ENCODE measurements around the gene PITX3.
A peak's percentile ranks its signal among the peaks of the same experiment; 100 is the strongest.
"Not testable (repeated sequence)": the region's sequence is repeated elsewhere in the genome, so short reads cannot be mapped to it uniquely, and the experiment has no call there.

Gene PITX3

DNA sequence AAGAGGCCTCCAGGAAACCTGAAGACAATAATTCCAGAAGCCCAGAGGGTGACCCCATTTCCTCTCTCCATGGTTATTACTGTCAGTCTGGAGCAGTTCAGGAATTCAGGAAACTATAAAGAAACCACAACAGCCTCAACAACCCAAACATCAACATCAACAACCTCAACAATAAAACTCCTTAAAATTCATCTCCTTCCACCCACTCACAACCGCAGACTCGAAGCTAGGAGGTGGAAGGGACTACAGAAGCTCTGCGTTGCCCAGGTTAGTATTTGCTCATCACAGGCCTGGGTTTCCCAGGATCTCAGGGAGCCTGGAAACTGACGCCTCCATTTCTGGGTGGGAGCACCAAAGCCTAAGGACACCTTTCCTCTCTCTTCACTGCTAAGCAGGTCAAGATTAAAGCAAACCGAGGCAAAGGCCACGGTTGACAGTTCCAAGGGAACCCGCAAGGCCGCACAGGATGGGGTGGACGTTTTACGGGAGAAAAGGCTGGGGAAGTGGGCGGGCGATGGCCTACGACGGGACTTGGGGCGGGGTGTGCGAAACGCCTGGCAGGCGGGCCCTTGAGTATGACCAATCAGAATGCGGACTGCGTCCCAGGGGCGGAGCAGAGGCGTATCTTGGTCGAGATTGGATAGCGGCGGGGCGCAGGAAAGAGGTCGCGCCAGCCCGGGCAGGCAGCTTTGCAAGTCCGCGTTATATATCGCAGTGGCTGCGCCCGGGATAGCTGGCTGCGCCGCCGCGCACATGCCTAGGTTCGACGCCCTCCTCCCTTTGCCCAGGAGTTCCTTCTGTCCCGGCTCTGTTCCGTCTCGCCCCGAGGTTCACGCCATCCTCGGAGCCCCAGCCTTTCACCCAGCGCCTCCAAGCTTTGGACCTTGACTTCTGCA, 15.4 kb downstream of the PITX3 start, which contains the start of gene ELOVL3:
Gene ELOVL3, plus strand, starts transcription at position 654 of the 896 bp plus-strand sequence. CDS start 250 bp downstream, outside the sequence.
- DNase-seq: peak; percentile 79 to 90

DNA sequence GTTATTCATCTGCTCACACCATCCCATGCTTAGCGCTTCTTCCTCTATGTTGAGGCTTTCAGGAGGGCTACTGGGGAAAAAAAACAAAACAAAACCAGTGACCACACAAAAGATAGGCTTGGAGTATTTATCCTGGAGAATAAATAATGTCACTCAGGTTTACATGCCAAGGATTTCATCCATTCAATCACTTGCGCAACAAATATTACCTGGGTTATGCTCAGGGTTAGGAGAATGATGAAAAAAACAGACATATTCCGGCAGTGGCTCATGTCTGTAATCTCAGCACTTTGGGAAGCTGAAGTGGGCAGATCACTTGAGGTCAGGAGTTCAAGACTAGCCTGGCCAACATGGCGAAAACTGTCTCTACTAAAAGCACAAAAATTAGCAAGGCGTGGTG, 18.5 kb downstream of the PITX3 start:
- no peak for DNase-seq

DNA sequence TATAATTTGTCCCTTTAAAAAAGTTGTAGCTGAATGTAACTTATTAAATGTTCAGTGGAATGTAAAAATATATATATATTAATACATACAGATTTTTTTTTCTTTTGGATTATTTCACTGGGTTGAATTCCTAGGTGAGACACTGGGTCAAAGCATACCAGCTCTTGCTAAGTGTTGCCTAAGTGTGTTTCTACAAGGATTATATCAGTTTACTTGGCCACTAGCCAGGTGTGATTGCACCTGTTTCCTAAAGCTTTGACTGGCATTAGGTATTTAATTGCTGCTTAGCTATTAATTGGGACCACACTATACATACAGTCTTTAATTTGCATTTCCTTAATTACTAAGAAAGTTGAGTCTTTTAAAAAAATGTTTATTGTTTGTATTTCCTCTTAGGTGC, 20.7 kb downstream of the PITX3 start:
- no peak for DNase-seq

DNA sequence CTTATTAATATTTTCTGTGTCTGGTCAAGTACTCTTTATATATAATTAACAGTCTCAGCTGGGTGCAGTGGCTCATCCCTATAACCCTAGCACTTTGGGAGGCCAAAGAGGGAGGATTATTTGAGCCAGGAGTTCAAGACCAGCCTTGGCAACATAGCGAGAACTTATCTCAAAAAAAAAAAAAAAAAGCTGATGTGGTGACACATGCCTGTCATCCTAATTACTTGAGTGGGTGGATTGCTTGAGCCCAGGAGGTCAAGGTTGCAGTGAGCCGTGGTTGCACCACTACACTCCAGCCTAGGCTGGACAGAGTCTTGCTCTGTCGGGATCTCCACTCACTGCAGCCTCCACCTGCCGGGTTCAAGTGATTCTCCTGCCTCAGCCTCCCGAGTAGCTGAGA, 21.9 kb downstream of the PITX3 start:
- DNase-seq: no peak

DNA sequence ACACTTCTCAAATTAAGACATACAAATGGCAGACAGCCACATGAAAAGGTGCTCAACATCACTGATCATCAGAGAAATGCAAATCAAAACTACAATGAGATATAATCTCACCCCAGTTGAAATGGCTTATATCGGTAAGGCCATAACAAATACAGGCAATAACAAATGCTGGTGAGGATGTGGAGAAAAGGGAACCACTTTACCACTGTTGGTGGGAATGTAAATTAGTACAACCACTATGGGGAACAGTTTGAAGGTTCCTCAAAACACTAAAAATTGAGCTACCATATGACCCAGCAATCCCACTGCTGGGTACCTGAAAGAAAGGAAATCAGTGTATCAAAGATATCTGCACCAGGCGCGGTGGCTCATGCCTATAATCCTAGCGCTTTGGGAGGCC, 27.7 kb downstream of the PITX3 start:
- DNase-seq: not testable (repeated sequence)

DNA sequence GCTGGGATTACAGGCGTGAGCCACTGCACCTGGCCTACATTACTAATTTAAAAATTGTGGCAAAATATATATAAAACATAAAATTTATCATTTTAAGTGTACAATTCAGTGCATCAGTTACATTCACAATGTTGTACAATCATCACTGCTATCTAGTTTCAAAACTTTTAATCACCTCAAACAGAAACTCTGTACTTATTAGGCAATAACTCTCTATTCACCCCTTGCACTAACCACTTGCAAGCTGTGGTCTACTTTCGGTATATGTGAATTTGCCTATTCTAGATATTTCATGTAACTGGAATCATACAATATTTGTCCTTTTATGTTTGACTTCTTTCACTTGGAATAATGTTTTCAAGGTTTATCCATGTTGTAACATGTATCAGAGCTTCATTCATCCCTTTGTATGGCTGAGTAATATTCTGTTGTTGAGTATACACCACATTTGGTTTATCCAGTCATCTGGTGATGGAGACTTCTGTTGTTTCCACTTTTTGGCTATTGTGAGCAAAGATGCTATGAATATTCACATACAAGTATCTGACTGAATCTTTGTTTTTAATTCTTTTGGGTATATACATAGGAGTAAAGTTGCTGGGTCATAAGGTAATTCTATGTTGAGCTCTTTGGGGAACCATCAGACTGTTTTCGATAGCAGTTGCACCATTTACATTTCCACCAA, 29.6 kb downstream of the PITX3 start:
- no peak for DNase-seq

DNA sequence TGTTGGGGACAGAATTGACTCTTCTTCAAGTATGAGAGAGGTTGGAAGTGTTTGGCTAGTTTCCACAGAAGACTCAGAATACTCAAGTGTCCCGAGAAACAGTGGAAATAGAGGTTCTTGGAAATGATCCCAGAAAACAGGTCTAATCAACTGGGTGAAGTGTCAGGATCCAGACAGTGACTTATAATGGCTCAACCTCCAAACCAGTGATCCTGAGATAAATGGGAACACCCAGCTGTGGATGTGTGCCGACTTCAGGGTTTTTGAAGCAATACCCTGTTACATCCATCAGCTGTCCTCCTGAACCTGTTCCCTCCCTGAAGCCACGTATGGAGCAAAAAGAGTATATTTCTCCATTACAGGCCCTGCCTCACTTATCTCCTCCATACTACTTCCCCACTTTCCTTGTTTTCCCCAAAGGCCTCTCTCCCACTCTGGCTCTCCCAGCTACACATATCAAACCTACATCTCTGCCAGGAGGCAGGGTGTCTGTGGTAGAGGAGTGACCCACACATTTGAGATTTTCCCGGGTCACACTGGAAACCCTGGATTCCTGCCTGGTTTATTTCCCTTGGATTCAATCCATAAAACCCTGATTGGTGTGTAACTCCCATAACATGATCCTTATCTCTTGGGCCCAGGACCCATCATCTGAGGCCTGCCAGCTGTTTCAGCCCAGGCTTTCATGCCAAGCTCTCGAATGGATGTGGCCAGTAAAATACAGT, 32.8 kb downstream of the PITX3 start:
- DNase-seq: no peak

DNA sequence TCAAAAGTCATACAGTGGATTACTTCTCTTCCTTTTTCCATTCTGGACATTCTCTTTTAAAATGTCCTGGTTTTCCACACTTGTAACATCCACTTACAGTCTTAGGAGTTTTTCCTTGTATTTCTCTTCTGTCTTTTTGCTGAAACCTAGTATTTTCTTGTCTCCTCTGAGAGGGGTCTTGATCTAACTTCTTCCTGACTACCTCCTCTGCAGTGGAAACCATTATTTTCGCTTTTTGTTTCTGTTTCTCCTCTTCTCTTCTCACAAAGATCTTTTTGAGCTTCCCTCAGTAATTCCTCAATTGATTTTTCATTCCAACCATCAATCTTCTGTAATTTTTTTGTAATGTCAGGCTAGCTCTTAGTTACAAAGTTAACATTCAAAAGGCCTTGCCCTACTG, 38.9 kb downstream of the PITX3 start:
- DNase-seq: no peak

DNA sequence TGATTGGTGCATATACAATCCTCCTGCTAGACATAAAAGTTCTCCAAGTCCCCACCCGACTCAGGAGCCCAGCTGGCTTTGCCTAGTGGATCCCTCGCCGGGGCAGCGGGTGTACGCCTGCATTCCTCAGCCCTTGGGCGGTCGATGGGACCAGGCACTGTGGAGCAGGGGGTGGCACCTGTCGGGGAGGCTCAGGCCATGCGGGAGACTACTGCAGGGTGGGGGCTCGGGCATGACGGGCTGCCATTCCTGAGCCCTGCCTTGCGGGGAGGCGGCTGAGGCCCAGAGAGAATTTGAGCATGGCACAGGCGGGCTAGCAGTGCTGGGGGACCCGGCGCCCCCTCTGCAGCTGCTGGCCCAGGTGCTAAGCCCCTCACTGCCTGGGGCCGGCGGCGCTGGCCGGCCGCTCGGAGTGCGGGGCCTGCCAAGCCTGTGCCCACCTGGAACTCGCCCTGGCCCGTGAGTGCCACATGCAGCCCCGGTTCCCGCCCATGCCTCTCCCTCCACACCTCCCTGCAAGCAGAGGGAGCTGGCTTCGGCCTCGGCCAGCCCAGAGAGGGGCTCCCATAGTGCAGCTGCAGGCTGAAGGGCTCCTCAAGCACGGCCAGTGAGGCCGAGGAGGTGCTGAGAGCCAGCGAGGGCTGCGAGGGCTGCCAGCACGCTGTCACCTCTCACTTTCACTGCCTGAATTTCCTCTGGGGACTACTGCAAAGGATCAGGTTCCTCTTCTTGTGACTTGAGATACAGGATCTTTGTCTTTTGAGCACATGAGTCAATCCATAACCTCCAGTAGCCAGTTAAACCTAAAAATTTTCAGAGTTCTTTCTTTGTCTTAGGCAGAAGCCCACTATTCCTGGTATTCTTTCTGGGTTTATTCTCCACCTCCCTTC, 40.3 kb downstream of the PITX3 start:
- no peak for DNase-seq

DNA sequence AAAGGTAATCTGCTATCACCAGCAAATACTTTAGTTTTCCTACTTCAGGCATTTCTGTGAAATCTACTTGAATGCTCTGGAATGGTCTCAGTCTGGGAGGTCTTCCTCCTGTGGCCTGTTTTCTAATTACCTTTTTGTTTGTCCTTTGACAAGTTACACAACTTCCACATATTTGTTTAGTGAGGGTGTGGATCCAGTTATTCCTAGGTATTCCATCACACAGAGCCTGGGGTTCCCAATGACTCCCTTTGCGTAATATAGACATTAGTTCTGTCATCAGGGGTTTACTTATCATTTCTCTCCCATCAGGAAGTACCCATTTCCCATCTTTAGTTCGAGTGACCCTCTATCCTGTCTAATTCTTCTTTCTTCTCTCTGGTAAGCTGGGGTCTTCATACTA, 43.3 kb downstream of the PITX3 start:
- DNase-seq: no peak

DNA sequence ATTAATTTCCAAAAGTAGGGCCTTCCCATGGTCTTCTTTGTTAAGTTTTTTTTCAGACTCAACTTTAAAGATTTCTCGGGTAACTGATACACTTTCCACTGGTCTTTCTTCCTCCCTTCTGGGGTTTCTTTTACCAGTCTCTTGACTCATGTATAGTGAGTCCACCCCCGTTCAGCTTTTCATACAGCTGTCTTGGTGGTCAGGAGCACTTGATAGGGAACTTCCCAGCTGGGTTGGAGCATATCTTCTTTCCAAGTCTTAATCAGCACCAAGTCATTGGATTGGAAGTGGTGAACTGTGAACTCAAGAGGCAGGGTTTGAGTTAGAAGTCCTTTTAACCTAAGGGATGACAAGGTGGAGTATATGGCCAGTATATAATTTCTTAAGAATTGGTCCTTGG, 44.4 kb downstream of the PITX3 start:
- no peak for DNase-seq

DNA sequence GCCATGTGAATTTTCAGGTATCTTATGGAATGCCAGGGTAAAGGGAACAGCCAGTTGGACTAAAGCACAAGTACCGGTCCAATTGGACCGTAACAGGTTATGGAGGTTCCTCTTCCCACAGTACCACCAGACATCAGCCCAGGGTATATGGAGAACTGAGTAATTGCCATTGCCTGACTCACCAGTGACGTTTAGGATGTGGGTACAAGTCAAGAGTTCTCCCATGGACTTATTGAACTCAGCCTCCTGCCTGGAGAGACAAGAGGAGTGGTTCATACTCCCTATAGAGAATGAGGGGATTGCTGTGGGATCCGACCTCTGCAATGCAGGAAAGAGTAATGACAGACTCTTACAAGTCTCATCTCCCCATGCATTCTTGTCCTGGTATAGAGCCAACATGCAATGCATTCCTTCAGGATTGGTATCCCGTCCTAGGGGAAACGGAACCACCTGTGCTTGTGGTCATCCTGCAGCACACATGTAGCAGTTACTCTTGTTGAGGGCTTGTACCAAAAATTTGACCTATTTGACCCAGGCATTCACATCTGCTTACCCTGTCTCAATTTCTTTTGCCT, 45.9 kb downstream of the PITX3 start:
- DNase-seq: no peak

DNA sequence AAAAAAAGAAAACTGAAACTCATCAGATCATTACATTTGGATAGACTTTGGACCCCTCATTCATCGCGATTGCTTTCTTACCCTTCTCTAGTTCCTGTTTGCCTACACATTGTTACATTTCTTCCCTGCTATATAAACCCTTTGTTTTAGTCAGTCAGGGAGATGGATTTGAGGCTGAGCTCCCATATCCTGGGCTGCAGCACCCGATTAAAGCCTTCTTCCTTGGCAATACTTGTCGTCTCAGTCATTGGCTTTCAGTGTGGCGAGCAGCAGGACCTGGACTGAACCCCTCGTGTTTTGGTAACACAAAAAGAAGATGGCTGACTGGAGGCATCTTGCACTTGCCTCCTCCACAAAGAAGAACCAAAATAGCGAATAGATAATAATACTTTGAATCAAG, 49.4 kb downstream of the PITX3 start:
- no peak for DNase-seq

DNA sequence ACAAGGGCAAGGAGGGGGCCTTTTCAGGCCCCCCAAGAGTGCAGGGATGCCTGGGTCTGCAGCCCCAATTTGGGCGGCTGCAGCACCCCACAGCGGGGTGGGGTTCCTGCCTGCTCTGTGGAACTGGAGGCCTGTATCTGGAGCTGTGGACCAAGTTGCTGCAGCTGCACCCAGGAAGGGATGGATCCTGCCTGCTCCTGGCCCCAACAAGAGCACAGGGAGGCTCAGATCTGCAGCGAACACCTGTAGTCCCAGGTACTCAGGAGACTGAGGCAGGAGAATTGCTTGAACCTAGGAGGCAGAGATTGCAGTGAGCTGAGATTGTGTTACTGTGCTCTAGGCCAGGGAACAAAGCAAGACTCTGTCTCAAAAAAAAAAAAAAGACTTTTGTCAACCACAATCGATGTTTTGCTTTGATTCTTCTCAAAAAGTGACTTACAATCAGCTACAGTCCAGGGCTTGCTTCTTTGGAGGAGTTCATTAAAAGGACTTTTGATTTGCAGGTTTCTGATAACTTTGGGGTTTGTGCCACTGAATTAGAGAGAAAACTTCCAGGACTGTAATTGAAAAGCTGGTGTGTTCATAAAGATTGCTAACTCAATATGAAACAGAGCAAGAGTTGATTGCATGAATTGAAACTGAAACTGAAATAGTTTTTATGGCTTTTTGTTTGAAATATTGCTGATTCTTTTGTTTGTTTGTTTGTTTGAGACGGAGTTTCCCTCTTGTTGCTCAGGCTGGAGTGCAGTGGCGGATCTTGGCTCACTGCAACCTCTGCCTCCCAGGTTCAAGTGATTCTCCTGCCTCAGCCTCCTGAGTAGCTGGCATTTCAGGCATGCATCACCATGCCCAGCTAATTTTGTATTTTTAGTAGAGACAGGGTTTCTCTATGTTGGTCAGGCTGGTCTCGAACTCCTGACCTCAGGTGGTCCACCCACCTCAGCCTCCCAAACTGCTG, 52.1 kb downstream of the PITX3 start:
- not testable (repeated sequence) for DNase-seq

DNA sequence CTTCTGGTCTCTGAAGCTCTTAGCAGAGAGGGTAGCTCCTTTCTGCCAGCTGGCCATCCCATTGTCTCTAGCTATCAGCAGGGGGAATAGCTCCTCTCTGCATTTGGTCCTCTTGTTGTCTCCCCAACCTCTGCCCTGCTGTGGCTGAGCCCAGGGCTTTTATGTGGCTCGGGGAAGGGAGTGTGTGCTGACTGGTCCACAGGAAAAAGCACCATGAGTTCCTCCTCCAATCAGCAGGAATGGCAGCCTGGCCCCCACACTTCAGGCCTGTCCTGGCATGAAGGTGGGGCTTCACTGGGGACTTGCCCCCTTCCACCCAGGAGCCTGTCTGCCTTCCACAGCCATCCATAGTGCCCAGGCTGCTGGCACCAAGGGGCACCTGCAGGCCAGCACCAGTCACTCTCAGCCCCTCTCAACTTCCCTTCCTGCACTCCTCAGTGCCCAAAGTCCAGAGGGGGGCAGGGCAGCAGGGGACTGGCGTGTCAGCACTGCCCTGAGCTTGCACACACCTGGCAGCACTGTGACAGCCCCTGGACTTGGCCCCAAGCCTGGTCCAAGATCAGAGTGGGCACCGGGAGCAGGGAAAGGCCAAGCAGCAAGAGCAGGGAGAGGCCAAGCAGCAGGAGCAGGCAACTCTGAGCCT, 52.9 kb downstream of the PITX3 start:
- DNase-seq: no peak

DNA sequence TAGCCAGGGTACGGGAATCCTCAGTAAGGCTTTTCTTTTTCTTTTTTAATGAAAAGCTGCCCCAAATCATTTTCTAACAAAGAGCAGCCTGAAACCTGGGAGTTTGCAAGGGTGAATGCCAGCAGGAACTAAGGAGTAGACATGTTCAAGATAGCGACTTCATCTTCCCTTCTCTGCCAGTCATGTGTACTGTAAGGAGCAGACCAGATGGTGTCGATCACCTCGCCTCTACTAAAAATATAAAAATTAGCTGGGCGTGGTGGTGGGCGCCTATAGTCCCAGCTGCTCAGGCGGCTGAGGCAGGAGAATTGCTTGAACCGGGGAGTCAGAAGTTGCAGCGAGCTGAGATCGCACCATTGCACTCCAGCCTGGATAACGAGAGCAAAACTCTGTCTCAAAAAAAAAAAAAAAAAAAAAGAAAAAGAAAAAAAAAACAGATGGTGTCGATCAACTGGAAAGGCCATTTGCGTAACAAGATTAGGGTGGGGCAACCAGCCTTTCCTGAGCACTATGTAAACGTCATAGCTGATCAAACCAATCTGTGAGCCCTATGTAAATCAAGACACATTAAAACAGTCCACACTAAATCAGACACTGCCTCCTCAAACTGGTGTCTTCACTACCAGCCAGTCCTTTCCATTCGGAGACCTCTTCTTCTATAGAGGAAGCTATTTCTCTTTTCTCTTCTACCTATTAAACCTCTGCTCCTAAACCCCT, 55.3 kb downstream of the PITX3 start:
- no peak for DNase-seq

DNA sequence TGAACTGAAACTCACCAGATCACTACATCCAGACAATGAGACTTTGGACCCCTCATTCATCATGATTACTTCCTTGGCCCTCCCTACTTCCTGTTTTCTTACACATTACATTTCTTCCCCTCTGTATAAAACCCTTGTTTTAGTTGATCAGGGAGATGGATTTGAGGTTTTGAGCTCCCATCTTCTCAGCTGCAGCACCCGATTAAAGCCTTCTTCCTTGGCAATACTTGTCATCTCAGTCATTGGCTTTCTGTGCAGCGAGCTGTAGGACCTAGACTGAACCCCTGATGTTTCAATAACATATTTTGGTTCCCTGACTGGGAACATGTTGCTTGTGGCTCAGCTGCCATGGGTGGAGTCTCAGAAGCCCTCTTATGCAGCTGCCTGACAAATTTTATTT, 56.0 kb downstream of the PITX3 start:
- no peak for DNase-seq

DNA sequence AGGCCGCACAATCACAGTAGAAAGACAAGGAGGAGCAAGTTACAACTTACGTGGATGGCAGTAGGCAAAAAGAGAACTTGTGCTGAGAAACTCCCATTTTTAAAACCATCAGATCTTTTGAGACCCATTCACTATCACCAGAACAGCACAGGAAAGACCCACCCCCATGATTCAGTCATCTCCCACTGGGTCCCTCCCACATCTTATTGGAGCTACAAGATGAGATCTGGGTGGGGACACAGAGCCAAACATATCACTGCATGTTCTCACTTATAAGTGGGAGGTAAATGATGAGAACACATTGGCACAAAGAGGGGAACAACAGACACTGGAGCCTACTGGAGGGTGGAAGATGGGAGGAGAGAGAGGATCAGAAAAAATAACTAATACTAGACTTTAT, 56.7 kb downstream of the PITX3 start:
- DNase-seq: no peak

All from NCI-H446 (cell line).